ENCODE results near the gene BBS5. TPM values are rescaled to one million over a fixed set of nuclear protein-coding genes. Genes with fewer than 3 reads are reported as not detected.
"Not testable (repeated sequence)": the region's sequence is repeated elsewhere in the genome, so short reads cannot be mapped to it uniquely, and the experiment has no call there.

Gene BBS5
- polyA plus RNA-seq, 1 donor from 2014 or later: 9.1 TPM

- Histone ChIP-seq H3K9ac (ENCODE audit: low read length) (no peak overlapping the region), H2AFZ (ENCODE audit: low read depth, low read length) (no peak overlapping the region), H3K27ac (ENCODE audit: low read length) (no peak overlapping the region), H3K27me3 (ENCODE audit: insufficient read depth, low read depth, low read length) (no peaks in the 10 kb centered on the region), H3K4me2 (ENCODE audit: low read length) (no peak overlapping the region), H3K9me2 (ENCODE audit: insufficient read depth, low read length) (no peaks in the 10 kb centered on the region), H3K9me3 (ENCODE audit: low read length) (no peaks in the 10 kb centered on the region), H3F3A (ENCODE audit: insufficient read depth, low read length, poor library complexity, severe bottlenecking) (no peaks in the 10 kb centered on the region), H4K20me1 (ENCODE audit: insufficient read depth) (no peaks in the 10 kb centered on the region), H3K79me2 (replicated peaks; ENCODE audit: insufficient read depth, low read length) (no peaks in the 10 kb centered on the region), H3K4me3 (ENCODE audit: low read length) (no peak overlapping the region), H3K36me3 (ENCODE audit: insufficient read depth, low read length) (no peaks in the 10 kb centered on the region)
- TF ChIP-seq REST (IDR thresholded peaks at IDR 0.05; ENCODE audit: borderline replicate concordance) (no peak), RAD21 (conservative IDR thresholded peaks at IDR 0.05) (no peak), EP300 (conservative IDR thresholded peaks at IDR 0.05; ENCODE audit: poor library complexity, severe bottlenecking) (no peak), SMC3 (conservative IDR thresholded peaks at IDR 0.05; ENCODE audit: poor library complexity) (no peak), EZH2 (IDR thresholded peaks at IDR 0.05; ENCODE audit: borderline replicate concordance, insufficient read depth, low read length, poor library complexity, severe bottlenecking) (no peak), POLR2AphosphoS5 (IDR thresholded peaks at IDR 0.05) (no peak), CTCF (IDR thresholded peaks at IDR 0.05; ENCODE audit: poor library complexity, severe bottlenecking) (no peak)
Measured at GRCh38 chr2:169513094-169513493, 33.8 kb downstream of the BBS5 start.

GRCh38 chr2:169513926-169514325, 34.6 kb downstream of the BBS5 start:
- Histone ChIP-seq H3K9me3 (ENCODE audit: low read length) (no peaks in the 10 kb centered on the region), H3K36me3 (ENCODE audit: insufficient read depth, low read length) (no peaks in the 10 kb centered on the region), H3K9ac (ENCODE audit: low read length) (no peak overlapping the region), H3K4me2 (ENCODE audit: low read length) (no peak overlapping the region), H3K27me3 (ENCODE audit: insufficient read depth, low read depth, low read length) (no peaks in the 10 kb centered on the region), H4K20me1 (ENCODE audit: insufficient read depth) (no peaks in the 10 kb centered on the region), H3K79me2 (replicated peaks; ENCODE audit: insufficient read depth, low read length) (no peaks in the 10 kb centered on the region), H2AFZ (ENCODE audit: low read depth, low read length) (no peak overlapping the region), H3K27ac (ENCODE audit: low read length) (no peak overlapping the region), H3K4me3 (ENCODE audit: low read length) (no peak overlapping the region), H3K9me2 (ENCODE audit: insufficient read depth, low read length) (no peaks in the 10 kb centered on the region), H3F3A (ENCODE audit: insufficient read depth, low read length, poor library complexity, severe bottlenecking) (no peaks in the 10 kb centered on the region)
- no peak for TF ChIP-seq TAF1 (IDR thresholded peaks at IDR 0.05; ENCODE audit: low read depth)
- TF ChIP-seq SMC3 (conservative IDR thresholded peaks at IDR 0.05; ENCODE audit: poor library complexity): no peak
- no peak for TF ChIP-seq EP300 (conservative IDR thresholded peaks at IDR 0.05; ENCODE audit: poor library complexity, severe bottlenecking)
- no peak for TF ChIP-seq RAD21 (conservative IDR thresholded peaks at IDR 0.05)

GRCh38 chr2:169514758-169515157, 35.5 kb downstream of the BBS5 start:
- H3K9me3 ChIP-seq (ENCODE audit: low read length); H3K79me2 ChIP-seq (replicated peaks; ENCODE audit: insufficient read depth, low read length); H3K4me3 ChIP-seq (ENCODE audit: low read length); H3K27me3 ChIP-seq (ENCODE audit: insufficient read depth, low read depth, low read length); H3F3A ChIP-seq (ENCODE audit: insufficient read depth, low read length, poor library complexity, severe bottlenecking); H4K20me1 ChIP-seq (ENCODE audit: insufficient read depth); H2AFZ ChIP-seq (ENCODE audit: low read depth, low read length); H3K9me2 ChIP-seq (ENCODE audit: insufficient read depth, low read length); H3K9ac ChIP-seq (ENCODE audit: low read length); H3K4me2 ChIP-seq (ENCODE audit: low read length); H3K36me3 ChIP-seq (ENCODE audit: insufficient read depth, low read length); H3K27ac ChIP-seq (ENCODE audit: low read length): not testable (repeated sequence)

All from neural cell (in vitro differentiated cells).